OCI-LY7 (cell line): ENCODE data around the gene TRABD2B.

Experiments used
- CTCF ChIP-seq: fragments of 200-600 bp; sonication (generic); conservative IDR thresholded peaks from 2 replicates; pipeline ENCODE4 v1.5.1; 2014; ENCODE audit warnings: mild to moderate bottlenecking, antibody characterized with exemption, low read length, moderate library complexity, mixed read lengths
- EZH2phosphoT487 ChIP-seq: fragments of 200-600 bp; sonication (generic); IDR thresholded peaks from 2 replicates; pipeline ENCODE4 v1.6.1; 2018; ENCODE audit warnings: low read depth, borderline replicate concordance, mild to moderate bottlenecking, mixed run types, antibody characterized with exemption, low read length, moderate library complexity, mixed read lengths

GRCh38 chr1:47767741-47768100 lies 229.5 kb downstream of the TRABD2B start:
- TF ChIP-seq CTCF (no peak), EZH2phosphoT487 (no peak)
